Measurements from ENCODE around the gene DNM1L.

- TF ChIP-seq CTCF (IDR thresholded peaks at IDR 0.05) (no peak), POLR2A (IDR thresholded peaks at IDR 0.05) (no peak)
Measured at GRCh38 chr12:32770141-32770540, 91.0 kb downstream of the DNM1L start.

Data from body of pancreas (tissue), 4 donors.